Upper lobe of left lung (tissue), 6 donors: ENCODE data around the gene SCGB1A1. TPM values are rescaled to one million over a fixed set of nuclear protein-coding genes. Genes with fewer than 3 reads are reported as not detected.

Source experiments
- ATAC-seq, 2 donors: fragments of 200-7000 bp; cut with Tn5 transposase; one replicate each; pipeline ENCODE4 v1.9.1; 2022; ENCODE audit warnings: mild to moderate bottlenecking in 2 of 2, moderate library complexity in 2 of 2; ENCODE audit not compliant: low FRiP score in 2 of 2
- DNase-seq, 2 donors: peaks; one replicate each; pipeline ENCODE4 v3.0.0-alpha.2; 2019 to 2020
- H3K27ac ChIP-seq, 4 donors: fragments of 200-600 bp; sonication (generic); one replicate each; pipeline ENCODE4 v1.5.1; 2016 to 2019
- H3K27me3 ChIP-seq, 4 donors: fragments of 200-600 bp; sonication (generic); one replicate each; pipeline ENCODE4 v1.5.1; 2017 to 2019
- H3K36me3 ChIP-seq, 4 donors: fragments of 200-600 bp; sonication (generic); one replicate each; pipeline ENCODE4 v1.5.1; 2016 to 2019
- H3K4me1 ChIP-seq, 4 donors: fragments of 200-600 bp; sonication (generic); one replicate each; pipeline ENCODE4 v1.5.1; 2018 to 2019
- H3K4me3 ChIP-seq, 4 donors: fragments of 200-600 bp; sonication (generic); one replicate each; pipeline ENCODE4 v1.5.1; 2017 to 2019; ENCODE audit warnings: mild to moderate bottlenecking in 2 of 4, moderate library complexity in 1 of 4
- H3K9me3 ChIP-seq, 4 donors: fragments of 200-600 bp; sonication (generic); one replicate each; pipeline ENCODE4 v1.5.1; 2018 to 2019
- EP300 ChIP-seq, 4 donors: sonication (generic); formaldehyde crosslinking; IDR thresholded peaks; one replicate each; pipeline ENCODE4 v1.5.1; 2017; ENCODE audit warnings: antibody characterized with exemption in 4 of 4, control low read depth in 2 of 4
- POLR2A ChIP-seq, 4 donors: fragments of 450-650 bp; IDR thresholded peaks; one replicate each; pipeline ENCODE4 v1.5.1; 2016 to 2017; ENCODE audit warnings: antibody characterized with exemption in 4 of 4, mild to moderate bottlenecking in 2 of 4
- POLR2AphosphoS5 ChIP-seq, 2 donors: sonication (generic); formaldehyde crosslinking; IDR thresholded peaks; one replicate each; pipeline ENCODE4 v1.5.1; 2017; ENCODE audit warnings: antibody characterized with exemption in 2 of 2
- WGBS, 2 donors: methylation state at CpG; one replicate each; pipeline ENCODE4 v1.1.5; 2017 to 2018; 5-methylcytosine and 5-hydroxymethylcytosine counted together
- total RNA-seq, 6 donors: library from RNA; depleted of rRNA in 4 of 6; stranded (reverse); fragments of >200 nt in 4 of 6; gene quantifications; one replicate each; pipeline versions ENCODE4 v1.1.0 to v1.2.1, GENCODE V29; 2016 to 2021
- TF ChIP-seq, protein P1 (sequence below), 6 experiments: fragments of 450-650 bp in 4 of 6; fragments of 200-600 bp in 2 of 6; sonication (generic) in 2 of 6; IDR thresholded peaks; one replicate each; pipeline ENCODE4 v1.5.1; 2016 to 2019; ENCODE audit warnings: antibody characterized with exemption in 6 of 6
- donor health status: DM: no; HTN: no; CAD: no; lungs with moderate emphysema.
- donor health status: DM: no; HTN: yes; CAD: no; lungs with severe emphysema.

Gene SCGB1A1
- total RNA-seq, 6 donors from 2014 or later = 85.4 to 2,572 (median 1,269) TPM

DNA sequence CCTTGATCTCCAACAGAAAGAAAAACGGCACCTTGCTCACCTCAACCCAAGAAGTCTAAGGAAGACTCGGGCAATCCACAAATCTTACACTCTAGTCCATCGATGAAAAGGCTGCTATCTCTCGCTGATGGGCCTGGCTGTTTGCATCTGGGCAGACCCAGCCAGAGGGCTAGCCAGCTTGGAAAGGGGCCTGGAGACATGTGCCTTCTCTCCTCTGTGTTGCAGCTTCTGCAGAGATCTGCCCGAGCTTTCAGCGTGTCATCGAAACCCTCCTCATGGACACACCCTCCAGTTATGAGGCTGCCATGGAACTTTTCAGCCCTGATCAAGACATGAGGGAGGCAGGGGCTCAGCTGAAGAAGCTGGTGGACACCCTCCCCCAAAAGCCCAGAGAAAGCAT is 3.2 kb downstream of the SCGB1A1 start:
- H3K4me1 ChIP-seq = peaks cover 0 to 21% (median 9%) of the 10 kb centered on the region in 4 donors
- no peaks in the 10 kb centered on the region for H3K27me3 ChIP-seq
- TF ChIP-seq POLR2A (IDR thresholded peaks at IDR 0.05) = no peak
- TF ChIP-seq EP300 (IDR thresholded peaks at IDR 0.05) = no peak
- TF ChIP-seq, protein P1, sequence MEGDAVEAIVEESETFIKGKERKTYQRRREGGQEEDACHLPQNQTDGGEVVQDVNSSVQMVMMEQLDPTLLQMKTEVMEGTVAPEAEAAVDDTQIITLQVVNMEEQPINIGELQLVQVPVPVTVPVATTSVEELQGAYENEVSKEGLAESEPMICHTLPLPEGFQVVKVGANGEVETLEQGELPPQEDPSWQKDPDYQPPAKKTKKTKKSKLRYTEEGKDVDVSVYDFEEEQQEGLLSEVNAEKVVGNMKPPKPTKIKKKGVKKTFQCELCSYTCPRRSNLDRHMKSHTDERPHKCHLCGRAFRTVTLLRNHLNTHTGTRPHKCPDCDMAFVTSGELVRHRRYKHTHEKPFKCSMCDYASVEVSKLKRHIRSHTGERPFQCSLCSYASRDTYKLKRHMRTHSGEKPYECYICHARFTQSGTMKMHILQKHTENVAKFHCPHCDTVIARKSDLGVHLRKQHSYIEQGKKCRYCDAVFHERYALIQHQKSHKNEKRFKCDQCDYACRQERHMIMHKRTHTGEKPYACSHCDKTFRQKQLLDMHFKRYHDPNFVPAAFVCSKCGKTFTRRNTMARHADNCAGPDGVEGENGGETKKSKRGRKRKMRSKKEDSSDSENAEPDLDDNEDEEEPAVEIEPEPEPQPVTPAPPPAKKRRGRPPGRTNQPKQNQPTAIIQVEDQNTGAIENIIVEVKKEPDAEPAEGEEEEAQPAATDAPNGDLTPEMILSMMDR (IDR thresholded peaks at IDR 0.05) = no peak
- TF ChIP-seq POLR2AphosphoS5 (IDR thresholded peaks at IDR 0.05) = no peak
- H3K27ac ChIP-seq = no peak overlapping the region
- H3K9me3 ChIP-seq = no peaks in the 10 kb centered on the region
- 71 to 88% methylated on average over 3 to 7 of the region's 7 CpGs for WGBS, 2 donors
- H3K4me3 ChIP-seq = no peak overlapping the region
- DNase-seq = no peak
- H3K36me3 ChIP-seq = no peaks in the 10 kb centered on the region
- ATAC-seq = no peak

- H3K4me1 ChIP-seq = peaks cover 0 to 21% (median 9%) of the 10 kb centered on the region in 4 donors
- H3K36me3 ChIP-seq = no peaks in the 10 kb centered on the region
- DNase-seq (no peak), ATAC-seq (no peak)
- no peak overlapping the region for H3K27ac ChIP-seq
- TF ChIP-seq POLR2A (IDR thresholded peaks at IDR 0.05) = no peak
- TF ChIP-seq EP300 (IDR thresholded peaks at IDR 0.05) = no peak
- TF ChIP-seq, protein P1 (IDR thresholded peaks at IDR 0.05) = no peak
- TF ChIP-seq POLR2AphosphoS5 (IDR thresholded peaks at IDR 0.05) = no peak
- no peaks in the 10 kb centered on the region for H3K9me3 ChIP-seq
- H3K27me3 ChIP-seq = no peaks in the 10 kb centered on the region
- 74 to 87% methylated on average over 4 of the region's 4 CpGs for WGBS, 2 donors
- no peak overlapping the region for H3K4me3 ChIP-seq
Measured at GRCh38 chr11:62423012-62423411, 4.2 kb downstream of the SCGB1A1 start.

GRCh38 chr11:62427630-62428233 is 8.9 kb downstream of the SCGB1A1 start:
- ATAC-seq = peak in 1 of 2 donors; percentile 62

DNA sequence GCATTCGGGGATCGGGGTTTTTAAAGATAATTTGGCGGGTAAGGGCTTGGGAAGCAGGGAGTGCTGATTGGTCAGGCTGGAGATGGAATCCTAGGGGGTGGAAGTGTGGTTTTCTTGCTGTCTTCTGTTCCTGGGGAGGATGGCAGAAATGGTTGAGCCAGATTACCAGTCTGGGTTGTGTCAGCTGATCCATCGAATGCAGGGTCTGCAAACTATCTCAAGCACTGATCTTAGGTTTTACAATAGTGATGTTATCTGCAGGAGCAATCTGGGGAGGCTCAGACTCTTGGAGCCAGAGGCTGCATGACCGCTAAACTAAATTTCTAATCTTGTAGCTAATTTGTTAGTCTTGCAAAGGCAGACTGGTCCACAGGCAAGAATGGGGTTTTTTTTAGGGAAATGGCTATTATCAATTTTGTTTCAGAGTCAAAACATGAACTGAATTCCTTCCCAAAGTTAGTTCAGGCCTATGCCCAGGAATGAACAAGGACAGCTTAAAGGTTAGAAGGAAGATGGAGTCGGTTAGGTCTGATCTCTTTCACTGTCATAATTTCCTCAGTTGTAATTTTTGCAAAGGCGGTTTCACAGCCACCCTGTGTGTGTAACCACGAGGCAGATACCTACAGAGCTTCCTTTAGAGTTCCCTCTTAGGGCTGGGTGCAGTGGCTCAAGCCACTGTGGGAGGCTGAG is 10.2 kb downstream of the SCGB1A1 start:
- Histone ChIP-seq H3K27ac (peak overlapping the region in 1 of 4 donors; percentile 32), H3K4me3 (no peak overlapping the region), H3K9me3 (no peaks in the 10 kb centered on the region), H3K27me3 (no peaks in the 10 kb centered on the region), H3K36me3 (no peaks in the 10 kb centered on the region), H3K4me1 (peaks cover 19 to 40% (median 19%) of the 10 kb centered on the region in 4 donors)
- TF ChIP-seq EP300 (IDR thresholded peaks at IDR 0.05) (no peak), POLR2AphosphoS5 (IDR thresholded peaks at IDR 0.05) (no peak), POLR2A (IDR thresholded peaks at IDR 0.05) (no peak)
- TF ChIP-seq, protein P1 (IDR thresholded peaks at IDR 0.05) = no peak
- 75 to 80% methylated on average over 8 of the region's 8 CpGs for WGBS, 2 donors
- ATAC-seq (no peak), DNase-seq (no peak)

More at GRCh38 chr11:62427630-62428233, 8.9 kb downstream of the SCGB1A1 start:
- Histone ChIP-seq H3K27me3 (no peaks in the 10 kb centered on the region), H3K4me1 (peaks cover 8 to 29% (median 13%) of the 10 kb centered on the region in 4 donors), H3K36me3 (no peaks in the 10 kb centered on the region), H3K4me3 (no peak overlapping the region), H3K9me3 (no peaks in the 10 kb centered on the region), H3K27ac (peak overlapping the region in 3 of 4 donors; percentile 20 to 66 (median 41))
- DNase-seq = no peak
- TF ChIP-seq, protein P1 (IDR thresholded peaks at IDR 0.05) = no peak
- no peak for TF ChIP-seq POLR2A (IDR thresholded peaks at IDR 0.05)
- TF ChIP-seq POLR2AphosphoS5 (IDR thresholded peaks at IDR 0.05) = no peak
- TF ChIP-seq EP300 (IDR thresholded peaks at IDR 0.05) = peak in 1 of 4 donors; percentile 29
- 44 to 50% methylated on average over 6 of the region's 6 CpGs for WGBS, 2 donors
